Stimulated activated CD8-positive, alpha-beta memory T cell treated with anti-CD3 and anti-CD28 coated beads, Interleukin-12 subunit alpha, Interleukin-12 subunit beta, amount 100 ng/mL, for 24 hours (primary cell): ENCODE measurements around the gene SIAH3.

ENCODE experiments used
- DNase-seq: peaks from one replicate; pipeline ENCODE4 v3.0.0-alpha.2; 2020; ENCODE audit errors: extremely low read depth

The SIAH3 gene

GRCh38 chr13:45863709-45864590 is 12.4 kb upstream of the SIAH3 start:
- DNase-seq = no peak

- DNase-seq = no peak
These were observed 9.8 kb upstream of the SIAH3 start for GRCh38 chr13:45861322-45861721.

- DNase-seq = no peak
These were observed 8.7 kb upstream of the SIAH3 start for GRCh38 chr13:45860240-45860639.

GRCh38 chr13:45859705-45860104 is 8.2 kb upstream of the SIAH3 start:
- DNase-seq = no peak

- no peak for DNase-seq
These were observed 941 bp upstream of the SIAH3 start for GRCh38 chr13:45852494-45852893.

GRCh38 chr13:45851956-45852355 is 403 bp upstream of the SIAH3 start:
- no peak for DNase-seq

- no peak for DNase-seq
These were observed 1.4 kb downstream of the SIAH3 start for GRCh38 chr13:45850027-45850613.

- DNase-seq = no peak
These were observed 2.1 kb downstream of the SIAH3 start for GRCh38 chr13:45849408-45849807.

- DNase-seq = no peak
These were observed 3.9 kb downstream of the SIAH3 start for GRCh38 chr13:45847554-45848224.

GRCh38 chr13:45846681-45847080 is 4.9 kb downstream of the SIAH3 start:
- no peak for DNase-seq

GRCh38 chr13:45838171-45838745 is 13.3 kb downstream of the SIAH3 start:
- DNase-seq = no peak

- DNase-seq = no peak
These were observed 14.4 kb downstream of the SIAH3 start for GRCh38 chr13:45837111-45837510.

- no peak for DNase-seq
These were observed 17.1 kb downstream of the SIAH3 start for GRCh38 chr13:45834411-45834994.

- no peak for DNase-seq
These were observed 17.7 kb downstream of the SIAH3 start for GRCh38 chr13:45833663-45834375.

- DNase-seq = no peak
These were observed 18.3 kb downstream of the SIAH3 start for GRCh38 chr13:45833242-45833641.

- no peak for DNase-seq
These were observed 19.7 kb downstream of the SIAH3 start for GRCh38 chr13:45831851-45832250.

- DNase-seq = no peak
These were observed 21.4 kb downstream of the SIAH3 start for GRCh38 chr13:45830121-45830520.

GRCh38 chr13:45828256-45828968 is 23.1 kb downstream of the SIAH3 start:
- no peak for DNase-seq

GRCh38 chr13:45827318-45827717 is 24.2 kb downstream of the SIAH3 start:
- no peak for DNase-seq

GRCh38 chr13:45826731-45827130 is 24.8 kb downstream of the SIAH3 start:
- no peak for DNase-seq

GRCh38 chr13:45825387-45825650 is 26.2 kb downstream of the SIAH3 start:
- DNase-seq = no peak
